ENCODE results near the gene MUC6.

DNA sequence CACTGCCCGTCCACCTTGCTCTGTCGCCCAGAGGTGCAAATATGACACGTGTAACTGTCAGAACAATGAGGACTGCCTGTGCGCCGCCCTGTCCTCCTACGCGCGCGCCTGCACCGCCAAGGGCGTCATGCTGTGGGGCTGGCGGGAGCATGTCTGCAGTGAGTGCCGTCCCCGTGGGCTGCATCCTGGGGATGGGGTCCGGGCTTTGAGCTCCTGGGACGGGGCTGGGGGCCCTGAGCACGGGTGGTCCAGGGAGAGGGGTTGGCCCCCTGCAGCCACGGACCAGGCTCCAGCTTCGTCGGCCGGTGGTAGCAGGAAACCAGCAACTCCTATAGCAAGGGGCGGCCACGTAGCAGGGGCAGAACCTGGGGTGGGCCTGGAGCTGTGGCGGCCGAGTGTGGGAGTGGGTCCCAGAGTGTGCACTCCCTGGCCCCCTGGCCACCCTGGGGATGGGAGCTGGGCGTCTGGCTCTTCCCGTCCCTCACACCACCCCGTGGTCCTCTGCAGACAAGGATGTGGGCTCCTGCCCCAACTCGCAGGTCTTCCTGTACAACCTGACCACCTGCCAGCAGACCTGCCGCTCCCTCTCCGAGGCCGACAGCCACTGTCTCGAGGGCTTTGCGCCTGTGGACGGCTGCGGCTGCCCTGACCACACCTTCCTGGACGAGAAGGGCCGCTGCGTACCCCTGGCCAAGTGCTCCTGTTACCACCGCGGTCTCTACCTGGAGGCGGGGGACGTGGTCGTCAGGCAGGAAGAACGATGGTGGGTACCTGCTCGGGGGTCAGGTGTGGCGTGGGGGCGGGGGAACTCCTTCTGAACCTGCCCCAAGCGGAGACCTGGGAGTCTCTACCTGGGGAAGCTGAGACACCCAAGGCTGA, 48.3 kb upstream of the MUC6 start:
- TF ChIP-seq, protein P1, sequence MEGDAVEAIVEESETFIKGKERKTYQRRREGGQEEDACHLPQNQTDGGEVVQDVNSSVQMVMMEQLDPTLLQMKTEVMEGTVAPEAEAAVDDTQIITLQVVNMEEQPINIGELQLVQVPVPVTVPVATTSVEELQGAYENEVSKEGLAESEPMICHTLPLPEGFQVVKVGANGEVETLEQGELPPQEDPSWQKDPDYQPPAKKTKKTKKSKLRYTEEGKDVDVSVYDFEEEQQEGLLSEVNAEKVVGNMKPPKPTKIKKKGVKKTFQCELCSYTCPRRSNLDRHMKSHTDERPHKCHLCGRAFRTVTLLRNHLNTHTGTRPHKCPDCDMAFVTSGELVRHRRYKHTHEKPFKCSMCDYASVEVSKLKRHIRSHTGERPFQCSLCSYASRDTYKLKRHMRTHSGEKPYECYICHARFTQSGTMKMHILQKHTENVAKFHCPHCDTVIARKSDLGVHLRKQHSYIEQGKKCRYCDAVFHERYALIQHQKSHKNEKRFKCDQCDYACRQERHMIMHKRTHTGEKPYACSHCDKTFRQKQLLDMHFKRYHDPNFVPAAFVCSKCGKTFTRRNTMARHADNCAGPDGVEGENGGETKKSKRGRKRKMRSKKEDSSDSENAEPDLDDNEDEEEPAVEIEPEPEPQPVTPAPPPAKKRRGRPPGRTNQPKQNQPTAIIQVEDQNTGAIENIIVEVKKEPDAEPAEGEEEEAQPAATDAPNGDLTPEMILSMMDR (IDR thresholded peaks at IDR 0.05) = no peak
- TF ChIP-seq POLR2A (IDR thresholded peaks at IDR 0.05) = no peak

Data from uterus (tissue), 2 donors.